ENCODE results near the gene MAPT. TPM values are rescaled to one million over a fixed set of nuclear protein-coding genes. Genes with fewer than 3 reads are reported as not detected.

Gene MAPT
- total RNA-seq, 3 donors from 2014 or later (not counting 1 experiment from before 2014, with no cell fraction given) = 0.14 to 1.3 (median 0.58) TPM

DNA sequence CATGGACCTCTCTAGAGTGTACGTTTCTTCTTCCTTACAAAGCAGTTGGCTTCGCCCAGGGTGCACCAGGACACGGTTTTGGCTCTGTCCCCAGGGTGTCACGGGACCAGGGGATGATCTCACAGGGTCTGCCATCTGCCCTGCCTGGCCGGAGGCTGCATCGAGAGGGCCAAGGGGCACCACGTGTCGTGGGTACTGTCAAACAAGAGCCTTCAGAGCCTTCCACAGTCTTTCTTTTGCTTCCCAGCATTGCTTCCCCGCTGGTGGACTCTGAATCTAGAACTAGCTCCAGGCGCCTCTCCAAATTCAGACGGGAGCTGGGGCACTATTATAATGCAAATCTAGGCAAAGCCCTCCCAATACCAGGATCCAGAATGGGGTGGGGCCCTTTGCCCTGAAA lies 47.9 kb downstream of the MAPT start:
- H3K27me3 Mint-ChIP-seq (ENCODE audit: low read depth in 2 of 2) = peaks cover 31 to 69% of the 10 kb centered on the region in 2 donors
- H3K4me1 Mint-ChIP-seq = no peaks in the 10 kb centered on the region
- H3K9me3 ChIP-seq (ENCODE audit: control insufficient read depth, insufficient read depth, low read length) = no peaks in the 10 kb centered on the region
- no peaks in the 10 kb centered on the region for H3K4me1 ChIP-seq (ENCODE audit: control insufficient read depth, insufficient read depth, low read length)
- H3K36me3 Mint-ChIP-seq = no peaks in the 10 kb centered on the region
- DNase-seq = no peak
- no peak for TF ChIP-seq CTCF (IDR thresholded peaks at IDR 0.05)
- no peak overlapping the region for H3K27ac Mint-ChIP-seq
- H3K4me3 Mint-ChIP-seq = no peak overlapping the region
- 70% methylated on average over 11 of the region's 11 CpGs for WGBS (ENCODE audit: insufficient coverage)
- H3K27me3 ChIP-seq (ENCODE audit: control insufficient read depth, insufficient read depth, low read length) = peaks cover 3% of the 10 kb centered on the region
- intact Hi-C loops (cut with micrococcal nuclease) = no loop called here
- ATAC-seq = no peak
- no peaks in the 10 kb centered on the region for H3K9me3 Mint-ChIP-seq
- no peak overlapping the region for H3K27ac ChIP-seq (ENCODE audit: low read length)
- H3K36me3 ChIP-seq (ENCODE audit: control insufficient read depth, insufficient read depth, low read length) = no peaks in the 10 kb centered on the region
- no peak overlapping the region for H3K4me3 ChIP-seq (ENCODE audit: low read length)

DNA sequence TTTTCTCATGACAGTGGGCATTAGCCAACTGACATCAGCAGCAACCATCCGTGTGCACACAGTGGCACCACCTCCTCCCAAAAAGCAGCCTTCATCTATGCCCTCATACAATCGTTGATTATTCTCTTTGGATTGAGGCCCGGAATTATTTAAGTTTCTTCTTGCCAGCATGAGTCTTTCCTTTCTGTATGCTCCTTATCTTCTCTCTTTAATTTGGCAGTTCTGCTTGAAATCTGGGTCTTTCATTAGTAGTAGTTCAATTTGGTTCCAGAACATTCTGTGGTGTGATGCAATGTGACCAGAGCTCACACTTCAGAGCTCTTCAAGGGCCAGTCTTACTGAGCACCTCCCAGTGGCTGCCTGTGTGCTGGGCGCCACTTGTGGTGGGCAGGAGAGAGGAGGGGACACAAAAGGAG lies 52.5 kb downstream of the MAPT start:
- H3K27ac Mint-ChIP-seq = no peak overlapping the region
- ATAC-seq (no peak), DNase-seq (no peak)
- H3K4me3 ChIP-seq (ENCODE audit: low read length) = no peak overlapping the region
- intact Hi-C loops (cut with micrococcal nuclease) = no loop called here
- H3K27ac ChIP-seq (ENCODE audit: low read length) = no peak overlapping the region
- H3K27me3 ChIP-seq (ENCODE audit: control insufficient read depth, insufficient read depth, low read length) = peaks cover 8% of the 10 kb centered on the region
- H3K36me3 Mint-ChIP-seq = no peaks in the 10 kb centered on the region
- H3K4me1 Mint-ChIP-seq = peaks cover 7 to 12% of the 10 kb centered on the region in 2 donors
- no peaks in the 10 kb centered on the region for H3K36me3 ChIP-seq (ENCODE audit: control insufficient read depth, insufficient read depth, low read length)
- H3K27me3 Mint-ChIP-seq (ENCODE audit: low read depth in 2 of 2) = peaks cover 34 to 56% of the 10 kb centered on the region in 2 donors
- no peak for TF ChIP-seq CTCF (IDR thresholded peaks at IDR 0.05)
- WGBS (ENCODE audit: insufficient coverage) = 93% methylated on average over 4 of the region's 4 CpGs
- H3K4me3 Mint-ChIP-seq = no peak overlapping the region
- H3K4me1 ChIP-seq (ENCODE audit: control insufficient read depth, insufficient read depth, low read length) = peaks cover 3% of the 10 kb centered on the region
- H3K9me3 ChIP-seq (ENCODE audit: control insufficient read depth, insufficient read depth, low read length) = no peaks in the 10 kb centered on the region
- no peaks in the 10 kb centered on the region for H3K9me3 Mint-ChIP-seq

- H3K9me3 Mint-ChIP-seq = no peaks in the 10 kb centered on the region
- no peaks in the 10 kb centered on the region for H3K9me3 ChIP-seq (ENCODE audit: control insufficient read depth, insufficient read depth, low read length)
- H3K36me3 Mint-ChIP-seq = no peaks in the 10 kb centered on the region
- H3K4me1 ChIP-seq (ENCODE audit: control insufficient read depth, insufficient read depth, low read length) = peaks cover 3% of the 10 kb centered on the region
- WGBS (ENCODE audit: insufficient coverage) = 77% methylated on average over 2 of the region's 2 CpGs
- H3K4me3 ChIP-seq (ENCODE audit: low read length) = no peak overlapping the region
- H3K27ac ChIP-seq (ENCODE audit: low read length) = no peak overlapping the region
- ATAC-seq (no peak), DNase-seq (no peak)
- H3K4me3 Mint-ChIP-seq = no peak overlapping the region
- H3K27ac Mint-ChIP-seq = no peak overlapping the region
- H3K27me3 ChIP-seq (ENCODE audit: control insufficient read depth, insufficient read depth, low read length) = peaks cover 8% of the 10 kb centered on the region
- intact Hi-C loops (cut with micrococcal nuclease) = no loop called here
- no peaks in the 10 kb centered on the region for H3K36me3 ChIP-seq (ENCODE audit: control insufficient read depth, insufficient read depth, low read length)
- TF ChIP-seq CTCF (IDR thresholded peaks at IDR 0.05) = no peak
- peaks cover 7 to 12% of the 10 kb centered on the region in 2 donors for H3K4me1 Mint-ChIP-seq
- H3K27me3 Mint-ChIP-seq (ENCODE audit: low read depth in 2 of 2) = peaks cover 29 to 48% of the 10 kb centered on the region in 2 donors
Observed at GRCh38 chr17:45948498-45948880, 54.1 kb downstream of the MAPT start.

DNA sequence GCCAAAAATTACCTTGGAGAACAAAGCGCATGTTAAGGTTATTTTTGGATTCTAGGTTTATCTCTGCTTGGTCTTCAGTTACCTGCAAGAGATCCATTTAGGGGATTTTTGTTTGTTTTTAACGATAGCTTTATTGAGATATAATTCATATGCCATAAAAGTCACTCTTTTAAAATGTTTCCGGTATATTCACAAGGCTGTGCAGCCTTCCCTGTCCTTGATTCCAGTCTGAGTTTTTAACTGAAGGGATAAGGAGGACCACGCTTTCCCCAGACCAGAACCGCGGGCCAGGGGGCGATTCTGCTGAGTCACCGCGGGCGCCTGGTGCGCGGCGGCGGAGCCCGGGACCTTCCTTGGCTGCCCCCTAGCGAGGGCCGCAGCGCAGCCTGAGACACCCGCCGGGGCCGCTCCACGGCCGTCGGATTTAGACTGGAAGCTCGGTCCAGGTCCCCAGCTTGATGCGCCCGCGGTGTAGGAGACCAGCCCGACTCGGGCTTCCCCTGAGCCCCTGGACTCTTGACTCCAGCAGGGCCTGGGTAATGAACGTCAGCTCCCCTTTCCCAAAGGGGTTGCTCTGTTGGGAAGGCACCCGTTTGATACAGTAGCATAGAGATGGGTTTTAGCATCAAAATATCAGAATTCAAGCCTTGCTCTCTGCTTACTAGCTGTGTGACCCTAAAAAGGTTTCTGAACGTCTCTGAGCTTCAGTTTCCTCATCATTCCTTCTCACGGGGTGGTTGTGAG lies 54.7 kb downstream of the MAPT start:
- DNase-seq = peak; percentile 49 to 65
- peaks cover 26 to 42% of the 10 kb centered on the region in 2 donors for H3K27me3 Mint-ChIP-seq (ENCODE audit: low read depth in 2 of 2)
- H3K4me3 Mint-ChIP-seq = no peak overlapping the region
- peak; percentile 82 to 98 (median 96) for ATAC-seq
- 9% methylated on average over 33 of the region's 34 CpGs for WGBS (ENCODE audit: insufficient coverage)
- intact Hi-C loops (cut with micrococcal nuclease) = no loop called here
- Histone ChIP-seq H3K4me1 (ENCODE audit: control insufficient read depth, insufficient read depth, low read length) (peaks cover 3% of the 10 kb centered on the region), H3K4me3 (ENCODE audit: low read length) (no peak overlapping the region), H3K36me3 (ENCODE audit: control insufficient read depth, insufficient read depth, low read length) (no peaks in the 10 kb centered on the region), H3K27ac (ENCODE audit: low read length) (no peak overlapping the region), H3K9me3 (ENCODE audit: control insufficient read depth, insufficient read depth, low read length) (no peaks in the 10 kb centered on the region), H3K27me3 (ENCODE audit: control insufficient read depth, insufficient read depth, low read length) (peaks cover 8% of the 10 kb centered on the region)
- no peaks in the 10 kb centered on the region for H3K36me3 Mint-ChIP-seq
- H3K4me1 Mint-ChIP-seq = peaks cover 7 to 12% of the 10 kb centered on the region in 2 donors
- H3K27ac Mint-ChIP-seq = no peak overlapping the region
- no peaks in the 10 kb centered on the region for H3K9me3 Mint-ChIP-seq
- peak; percentile 62 for TF ChIP-seq CTCF (IDR thresholded peaks at IDR 0.05)

Data from natural killer cell (primary cell).